ENCODE data around the gene IFITM2.

DNA sequence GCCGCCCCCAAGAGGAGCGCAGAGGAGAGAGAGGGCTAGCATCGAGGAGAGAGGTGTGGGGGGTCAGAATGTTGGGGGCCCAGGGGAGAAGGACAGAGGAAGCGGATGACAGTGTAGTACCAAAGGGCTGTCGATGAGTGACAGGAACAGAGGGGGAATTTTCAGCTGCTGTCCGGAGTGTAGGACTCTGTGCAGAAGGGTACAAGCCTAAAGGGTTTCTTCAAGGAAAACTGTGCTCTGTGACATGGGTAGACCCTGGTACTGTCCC is 34.8 kb upstream of the IFITM2 start:
- TF ChIP-seq POLR2A (IDR thresholded peaks at IDR 0.05), result no peak
- TF ChIP-seq, protein P1, sequence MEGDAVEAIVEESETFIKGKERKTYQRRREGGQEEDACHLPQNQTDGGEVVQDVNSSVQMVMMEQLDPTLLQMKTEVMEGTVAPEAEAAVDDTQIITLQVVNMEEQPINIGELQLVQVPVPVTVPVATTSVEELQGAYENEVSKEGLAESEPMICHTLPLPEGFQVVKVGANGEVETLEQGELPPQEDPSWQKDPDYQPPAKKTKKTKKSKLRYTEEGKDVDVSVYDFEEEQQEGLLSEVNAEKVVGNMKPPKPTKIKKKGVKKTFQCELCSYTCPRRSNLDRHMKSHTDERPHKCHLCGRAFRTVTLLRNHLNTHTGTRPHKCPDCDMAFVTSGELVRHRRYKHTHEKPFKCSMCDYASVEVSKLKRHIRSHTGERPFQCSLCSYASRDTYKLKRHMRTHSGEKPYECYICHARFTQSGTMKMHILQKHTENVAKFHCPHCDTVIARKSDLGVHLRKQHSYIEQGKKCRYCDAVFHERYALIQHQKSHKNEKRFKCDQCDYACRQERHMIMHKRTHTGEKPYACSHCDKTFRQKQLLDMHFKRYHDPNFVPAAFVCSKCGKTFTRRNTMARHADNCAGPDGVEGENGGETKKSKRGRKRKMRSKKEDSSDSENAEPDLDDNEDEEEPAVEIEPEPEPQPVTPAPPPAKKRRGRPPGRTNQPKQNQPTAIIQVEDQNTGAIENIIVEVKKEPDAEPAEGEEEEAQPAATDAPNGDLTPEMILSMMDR (IDR thresholded peaks at IDR 0.05), result no peak

Measured in body of pancreas (tissue), 4 donors.